Measurements from ENCODE around the gene CNGA2. TPM values are rescaled to one million over a fixed set of nuclear protein-coding genes. Genes with fewer than 3 reads are reported as not detected.

The CNGA2 gene
- total and polyA plus RNA-seq, 2 donors (not counting 3 experiments of a cell fraction or from before 2014, with no cell fraction given) = not detected

DNA sequence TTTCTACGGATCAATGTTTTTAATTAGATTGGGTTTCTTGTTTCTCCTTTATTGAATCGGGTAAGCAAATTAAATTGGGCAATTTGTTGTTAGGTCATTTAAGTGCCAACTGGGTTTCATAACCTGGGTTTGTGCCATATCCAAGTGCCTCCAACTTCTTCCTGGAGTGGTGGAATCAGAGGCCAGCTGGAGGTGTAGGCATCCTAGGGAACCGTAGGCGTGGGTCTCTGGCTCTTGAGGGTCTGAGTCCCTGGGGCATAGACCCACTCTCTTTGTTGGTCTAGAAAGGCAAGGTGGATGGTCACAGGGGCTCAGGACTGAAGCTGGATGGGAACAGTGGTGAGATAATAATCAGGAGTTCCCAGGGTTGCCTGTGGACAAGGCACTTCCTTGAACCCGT, 18.3 kb downstream of the CNGA2 start:
- BruUV-seq (replicated peaks) = no TSS peak
- Histone ChIP-seq H3K27me3 (ENCODE audit: control insufficient read depth in 2 of 2, insufficient read depth in 2 of 2, low read length in 2 of 2) (no peaks in the 10 kb centered on the region), H4K20me1 (replicated peaks; ENCODE audit: control insufficient read depth, extremely low read depth, insufficient read depth, low read length) (no peaks in the 10 kb centered on the region), H3K4me2 (ENCODE audit: insufficient read depth, low read length) (no peak overlapping the region), H2AFZ (ENCODE audit: low read depth, low read length) (no peak overlapping the region), H3K9me3 (replicated peaks; ENCODE audit: control insufficient read depth, insufficient read depth, low read length) (no peaks in the 10 kb centered on the region), H3K27ac (ENCODE audit: insufficient read depth, low read depth, low read length) (no peak overlapping the region), H3K36me3 (ENCODE audit: control insufficient read depth in 2 of 2, extremely low read depth in 1 of 2, insufficient read depth in 2 of 2, low read length in 2 of 2) (no peaks in the 10 kb centered on the region), H3K79me2 (ENCODE audit: control insufficient read depth, insufficient read depth, low read length) (no peaks in the 10 kb centered on the region), H3K9me1 (replicated peaks; ENCODE audit: control insufficient read depth, extremely low read depth, insufficient read depth, low read length) (no peaks in the 10 kb centered on the region), H3K9ac (replicated peaks; ENCODE audit: extremely low read depth, insufficient read depth, low read length) (no peak overlapping the region), H3K4me3 (replicated peaks in 1 of 3; ENCODE audit: insufficient read depth in 1 of 3, low read depth in 1 of 3, low read length in 3 of 3) (no peak overlapping the region), H3K4me1 (ENCODE audit: control insufficient read depth, extremely low read depth, insufficient read depth, low read length) (no peaks in the 10 kb centered on the region)
- no peak for FAIRE-seq
- POLR2A ChIA-PET = no interaction called here
- intact Hi-C loops (cut with micrococcal nuclease) = loop anchor here (1.0 kb wide), 2 partner anchors 879 to 883 kb away; no protein-coding TSS in a partner anchor
- TF ChIP-seq POLR2A (IDR thresholded peaks at IDR 0.05; ENCODE audit: low read depth, low read length) = no peak
- TF ChIP-seq, protein P1, sequence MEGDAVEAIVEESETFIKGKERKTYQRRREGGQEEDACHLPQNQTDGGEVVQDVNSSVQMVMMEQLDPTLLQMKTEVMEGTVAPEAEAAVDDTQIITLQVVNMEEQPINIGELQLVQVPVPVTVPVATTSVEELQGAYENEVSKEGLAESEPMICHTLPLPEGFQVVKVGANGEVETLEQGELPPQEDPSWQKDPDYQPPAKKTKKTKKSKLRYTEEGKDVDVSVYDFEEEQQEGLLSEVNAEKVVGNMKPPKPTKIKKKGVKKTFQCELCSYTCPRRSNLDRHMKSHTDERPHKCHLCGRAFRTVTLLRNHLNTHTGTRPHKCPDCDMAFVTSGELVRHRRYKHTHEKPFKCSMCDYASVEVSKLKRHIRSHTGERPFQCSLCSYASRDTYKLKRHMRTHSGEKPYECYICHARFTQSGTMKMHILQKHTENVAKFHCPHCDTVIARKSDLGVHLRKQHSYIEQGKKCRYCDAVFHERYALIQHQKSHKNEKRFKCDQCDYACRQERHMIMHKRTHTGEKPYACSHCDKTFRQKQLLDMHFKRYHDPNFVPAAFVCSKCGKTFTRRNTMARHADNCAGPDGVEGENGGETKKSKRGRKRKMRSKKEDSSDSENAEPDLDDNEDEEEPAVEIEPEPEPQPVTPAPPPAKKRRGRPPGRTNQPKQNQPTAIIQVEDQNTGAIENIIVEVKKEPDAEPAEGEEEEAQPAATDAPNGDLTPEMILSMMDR (IDR thresholded peaks at IDR 0.05; ENCODE audit: extremely low read depth in 1 of 2, insufficient read depth in 1 of 2, low read depth in 1 of 2, low read length in 2 of 2) = no peak
- TF ChIP-seq MAX (IDR thresholded peaks at IDR 0.05; ENCODE audit: insufficient read depth, insufficient read length) = no peak
- TF ChIP-seq MYC (IDR thresholded peaks at IDR 0.05; ENCODE audit: low read depth, low read length) = no peak
- TF ChIP-seq POLR2AphosphoS5 (IDR thresholded peaks at IDR 0.05; ENCODE audit: insufficient read depth, low read depth, low read length) = no peak
- no peak for TF ChIP-seq FOS (IDR thresholded peaks at IDR 0.05; ENCODE audit: borderline replicate concordance, insufficient read depth, low read length)
- TF ChIP-seq GATA2 (IDR thresholded peaks at IDR 0.05; ENCODE audit: insufficient read depth, insufficient read length, low read depth, low read length) = no peak
- no peak for TF ChIP-seq JUN (IDR thresholded peaks at IDR 0.05; ENCODE audit: borderline replicate concordance, insufficient read depth, insufficient read length, low read depth)
- TF ChIP-seq EZH2 (IDR thresholded peaks at IDR 0.05; ENCODE audit: borderline replicate concordance, low read depth, low read length, severe bottlenecking) = no peak
- DNase-seq (ENCODE audit: low read depth, low spot score) = no peak
- CTCF ChIA-PET = interaction anchor here (0.7 to 9.9 kb wide), 24 partner anchors 10 to 1173 kb away, joined by 3 to 190 read pairs (median 5); partner anchors contain the start of genes GABRE and GABRQ
- dilution Hi-C loops (cut with MboI; ENCODE audit: extremely low pct_ligation_motif_present, low sequenced_read_pairs) = no loop called here
